H1 (cell line): Measurements from ENCODE around the gene CAV3. TPM values are rescaled to one million over a fixed set of nuclear protein-coding genes. Genes with fewer than 3 reads are reported as not detected.

Experiments used
- CTCF ChIA-PET: fragments of 300-600 bp; sonication (Branson Sonifier 250); formaldehyde crosslinking; loops from one replicate; lab custom pipeline; 2021; ENCODE audit not compliant: partially characterized antibody; lab: Charles Lee
- POLR2A ChIA-PET: fragments of 300-600 bp; sonication (Branson Sonifier 250); formaldehyde crosslinking; loops from one replicate; lab custom pipeline; 2021; ENCODE audit warnings: inconsistent platforms; ENCODE audit not compliant: partially characterized antibody; lab: Charles Lee
- DNase-seq, 2 experiments: peaks; one replicate each; pipeline versions ENCODE4 v3.0.0 to v3.0.0-alpha.2; 2010 to 2022; ENCODE audit warnings: low spot score in 2 of 2, low read depth in 1 of 2, mixed read lengths in 1 of 2
- FAIRE-seq: peaks from 2 replicates; lab custom pipeline; 2011; peaks lifted over from hg19 to GRCh38; lab: Jason Lieb, UNC
- H2AFZ ChIP-seq: 2 replicates; pipeline ENCODE4 v1.8.1; 2012; ENCODE audit warnings: low read length, inconsistent platforms
- H2AK5ac ChIP-seq: 2 replicates; pipeline ENCODE4 v1.6.1; 2013; ENCODE audit warnings: low read depth, low read length
- H2BK120ac ChIP-seq: replicated peaks from 2 replicates; pipeline ENCODE3; 2013; ENCODE audit warnings: low read depth, low read length, inconsistent platforms
- H2BK12ac ChIP-seq: 2 replicates; pipeline ENCODE4 v1.6.1; 2013; ENCODE audit warnings: low read depth, low read length
- H2BK15ac ChIP-seq: 2 replicates; pipeline ENCODE4 v1.6.1; 2013; ENCODE audit warnings: low read length
- H2BK20ac ChIP-seq: 2 replicates; pipeline ENCODE4 v1.6.1; 2013; ENCODE audit warnings: low read length
- H2BK5ac ChIP-seq: 2 replicates; pipeline ENCODE4 v1.6.1; 2013; ENCODE audit warnings: low read depth, low read length
- H3K14ac ChIP-seq: 2 replicates; pipeline ENCODE4 v1.6.1; 2013; ENCODE audit warnings: inconsistent platforms; ENCODE audit not compliant: insufficient read length
- H3K18ac ChIP-seq: 2 replicates; pipeline ENCODE4 v1.6.1; 2013; ENCODE audit warnings: low read length; ENCODE audit errors: extremely low read depth
- H3K23ac ChIP-seq: 2 replicates; pipeline ENCODE4 v1.6.1; 2013; ENCODE audit warnings: inconsistent platforms; ENCODE audit not compliant: insufficient read length
- H3K23me2 ChIP-seq: 2 replicates; pipeline ENCODE4 v1.6.1; 2013; ENCODE audit warnings: low read depth, low read length
- H3K27ac ChIP-seq: 2 replicates; pipeline ENCODE4 v1.6.1; 2011; ENCODE audit warnings: low read depth, low read length, inconsistent platforms
- H3K27me3 ChIP-seq, 4 experiments: replicated peaks in 1 of 4; 1 replicate in 1 of 4; 2 replicates in 3 of 4; pipeline versions ENCODE4 v1.6.1 to v1.8.1; 2011 to 2013; ENCODE audit warnings: low read length in 3 of 4, mild to moderate bottlenecking in 3 of 4, inconsistent platforms in 2 of 4, mixed read lengths in 2 of 4, moderate library complexity in 1 of 4; ENCODE audit not compliant: control insufficient read depth in 3 of 4, insufficient read depth in 3 of 4; ENCODE audit errors: extremely low read depth in 1 of 4
- H3K36me3 ChIP-seq, 4 experiments: 2 replicates each; pipeline versions ENCODE4 v1.6.1 to v1.8.1; 2011 to 2013; ENCODE audit warnings: mild to moderate bottlenecking in 4 of 4, low read length in 3 of 4, moderate library complexity in 2 of 4, control low read depth in 1 of 4, inconsistent platforms in 1 of 4; ENCODE audit not compliant: insufficient read depth in 4 of 4, control insufficient read depth in 2 of 4
- H3K4ac ChIP-seq: replicated peaks from 2 replicates; pipeline ENCODE3; 2013; ENCODE audit warnings: low read length, low read depth, mixed read lengths, inconsistent platforms; ENCODE audit not compliant: insufficient read length
- H3K4me1 ChIP-seq, 4 experiments: replicated peaks in 1 of 4; 1 replicate in 1 of 4; 2 replicates in 3 of 4; pipeline versions ENCODE4 v1.6.1 to v1.8.1; 2011 to 2013; ENCODE audit warnings: low read length in 3 of 4, inconsistent platforms in 2 of 4, mixed read lengths in 1 of 4; ENCODE audit not compliant: insufficient read depth in 4 of 4, control insufficient read depth in 3 of 4
- H3K4me2 ChIP-seq, 2 experiments: 2 replicates each; pipeline versions ENCODE4 v1.6.1 to v1.8.1; 2011 to 2013; ENCODE audit warnings: low read depth in 2 of 2, low read length in 2 of 2, control low read depth in 1 of 2, inconsistent platforms in 1 of 2, mild to moderate bottlenecking in 1 of 2; ENCODE audit not compliant: insufficient read depth in 1 of 2
- H3K4me3 ChIP-seq, 4 experiments: fragments of 200-600, 300-600 bp in 1 of 4; sonication (generic), shearing (Covaris generic), sonication (Bioruptor Twin) in 1 of 4; 2 replicates each; pipeline versions ENCODE4 v1.5.1 to v1.8.1; 2011 to 2016; ENCODE audit warnings: low read length in 4 of 4, low read depth in 3 of 4, control low read depth in 2 of 4, inconsistent platforms in 2 of 4, mild to moderate bottlenecking in 2 of 4, mixed read lengths in 1 of 4, moderate library complexity in 1 of 4; ENCODE audit not compliant: insufficient read depth in 2 of 4; ENCODE audit errors: extremely low read depth in 1 of 4
- H3K56ac ChIP-seq: replicated peaks from 2 replicates; pipeline ENCODE3; 2013; ENCODE audit warnings: low read depth, mild to moderate bottlenecking, mixed read lengths, low read length, inconsistent platforms; ENCODE audit not compliant: insufficient read length
- H3K79me1 ChIP-seq: 2 replicates; pipeline ENCODE4 v1.6.1; 2013; ENCODE audit warnings: low read depth, low read length, control low read depth
- H3K79me2 ChIP-seq, 2 experiments: 2 replicates each; pipeline versions ENCODE4 v1.6.1 to v1.8.1; 2012 to 2013; ENCODE audit warnings: low read length in 2 of 2, mild to moderate bottlenecking in 2 of 2, inconsistent platforms in 1 of 2; ENCODE audit not compliant: insufficient read depth in 2 of 2, control insufficient read depth in 1 of 2
- H3K9ac ChIP-seq, 4 experiments: replicated peaks in 1 of 4; 1 replicate in 1 of 4; 2 replicates in 3 of 4; pipeline versions ENCODE4 v1.6.1 to v1.8.1; 2011 to 2013; ENCODE audit warnings: low read depth in 3 of 4, low read length in 3 of 4, control low read depth in 2 of 4, mild to moderate bottlenecking in 2 of 4, moderate library complexity in 2 of 4, inconsistent platforms in 1 of 4; ENCODE audit errors: extremely low read depth in 1 of 4
- H3K9me3 ChIP-seq, 2 experiments: 2 replicates each; pipeline versions ENCODE4 v1.6.1 to v1.8.1; 2012 to 2013; ENCODE audit warnings: mild to moderate bottlenecking in 2 of 2, moderate library complexity in 2 of 2, control low read depth in 1 of 2, inconsistent platforms in 1 of 2, low read depth in 1 of 2, low read length in 1 of 2, mixed read lengths in 1 of 2; ENCODE audit not compliant: insufficient read depth in 2 of 2
- H4K20me1 ChIP-seq, 2 experiments: replicated peaks in 1 of 2; 2 replicates each; pipeline versions ENCODE3 to v1.8.1; 2011 to 2013; ENCODE audit warnings: inconsistent platforms in 2 of 2, low read length in 2 of 2, mild to moderate bottlenecking in 1 of 2; ENCODE audit not compliant: insufficient read depth in 2 of 2, control insufficient read depth in 1 of 2
- H4K5ac ChIP-seq: 2 replicates; pipeline ENCODE4 v1.6.1; 2013; ENCODE audit warnings: low read length, low read depth, mixed read lengths, inconsistent platforms; ENCODE audit not compliant: insufficient read length
- H4K8ac ChIP-seq: 2 replicates; pipeline ENCODE4 v1.8.0; 2013; ENCODE audit warnings: mild to moderate bottlenecking, moderate library complexity, low read length, inconsistent platforms; ENCODE audit not compliant: insufficient read depth; ENCODE audit errors: extremely low read depth
- H4K91ac ChIP-seq: replicated peaks from 2 replicates; pipeline ENCODE3; 2013; ENCODE audit warnings: low read length, mixed read lengths, inconsistent platforms; ENCODE audit not compliant: insufficient read length
- E2F6 ChIP-seq: IDR thresholded peaks from 2 replicates; pipeline ENCODE4 v1.6.1; 2012; ENCODE audit warnings: inconsistent platforms
- EGR1 ChIP-seq: IDR thresholded peaks from 2 replicates; pipeline ENCODE4 v1.6.1; 2011; ENCODE audit warnings: low read depth, low read length, borderline replicate concordance
- EP300 ChIP-seq, 2 experiments: IDR thresholded peaks; 1 replicate in 1 of 2; 2 replicates in 1 of 2; pipeline ENCODE4 v1.6.1; 2011 to 2012; ENCODE audit warnings: low read depth in 2 of 2, low read length in 2 of 2, mild to moderate bottlenecking in 2 of 2, borderline replicate concordance in 1 of 2, inconsistent platforms in 1 of 2, moderate library complexity in 1 of 2
- EZH2 ChIP-seq: fragments of 200-600 bp; sonication (generic); IDR thresholded peaks from 2 replicates; pipeline ENCODE4 v1.7.1; 2012; ENCODE audit warnings: low read depth, mild to moderate bottlenecking, moderate library complexity, low read length, inconsistent platforms; ENCODE audit not compliant: severe bottlenecking
- KDM1A ChIP-seq: fragments of 200-600, 300-600 bp; sonication (generic); IDR thresholded peaks from 2 replicates; pipeline ENCODE4 v1.7.1; 2016; ENCODE audit warnings: mild to moderate bottlenecking, low read length, borderline replicate concordance
- KDM4A ChIP-seq: IDR thresholded peaks from one replicate; pipeline ENCODE4 v1.7.1; 2012; ENCODE audit warnings: low read depth, mild to moderate bottlenecking, moderate library complexity, low read length, inconsistent platforms; ENCODE audit not compliant: severe bottlenecking
- SUZ12 ChIP-seq: fragments of 200-600 bp; sonication (generic); IDR thresholded peaks from 2 replicates; pipeline ENCODE4 v1.6.1; 2012; ENCODE audit warnings: mild to moderate bottlenecking, inconsistent platforms, low read length, moderate library complexity, mixed read lengths
- USF2 ChIP-seq: IDR thresholded peaks from 2 replicates; pipeline ENCODE4 v1.6.1; 2011; ENCODE audit warnings: low read length, improper control_type of control experiment
- ZNF274 ChIP-seq: IDR thresholded peaks from 2 replicates; pipeline ENCODE4 v1.7.0; 2012; ENCODE audit warnings: low read length, borderline replicate concordance; ENCODE audit errors: extremely low read depth
- WGBS, 2 experiments: shearing (Covaris generic) in 1 of 2; methylation state at CpG; one replicate each; pipeline versions ENCODE4 v1.1.6 to v1.1.7; 2013 to 2015; ENCODE audit warnings: low lambda C conversion rate in 2 of 2, mixed read lengths in 2 of 2, inconsistent platforms in 1 of 2, low coverage in 1 of 2, missing lambda C conversion rate in 1 of 2; ENCODE audit not compliant: insufficient replicate concordance in 2 of 2, insufficient coverage in 1 of 2, insufficient read length in 1 of 2; ENCODE audit errors: extremely low coverage in 1 of 2, missing lambda C conversion rate in 1 of 2; 5-methylcytosine and 5-hydroxymethylcytosine counted together
- polyA plus RNA-seq, 7 experiments: library from polyadenylated mRNA; depleted of rRNA in 3 of 7; stranded (reverse) in 5 of 7; unstranded in 2 of 7; fragments of >200 nt in 5 of 7; fragments of 200-250 nt in 2 of 7; gene quantifications; 1 replicate in 5 of 7; 2 replicates in 1 of 7; 4 replicates in 1 of 7; pipeline versions ENCODE4 v1.2.1 to v1.2.3, GENCODE V29; 2011 to 2013; ENCODE audit warnings: missing spikeins in 2 of 7, mixed read lengths in 2 of 7
- total RNA-seq: library from RNA; stranded (reverse); fragmentation: NEBNext Ultra II Directional; extraction: Animal tissue kit (Norgen Biotek cat#: 25700); gene quantifications from 2 replicates; pipeline ENCODE4 v1.2.1, GENCODE V29; 2021

CAV3 gene
- total and polyA plus RNA-seq, 2 of the 8 experiments (the other 6 are each of a cell fraction or from before 2014, with no cell fraction given) = not detected

- CTCF ChIA-PET = interaction anchor here (0.6 to 3.6 kb wide), 47 partner anchors 9 to 356 kb away, joined by 3 to 30 read pairs (median 5); partner anchors contain the start of gene CAV3
- peak in 1 of 2 experiments; percentile 60 for DNase-seq
- no peak overlapping the region for H3K4ac ChIP-seq
These were observed 34.9 kb downstream of the CAV3 start for GRCh38 chr3:8768364-8769087.

More at GRCh38 chr3:8768364-8769087, 34.9 kb downstream of the CAV3 start:
- no peak overlapping the region for H4K5ac ChIP-seq
- no peaks in the 10 kb centered on the region for H3K79me1 ChIP-seq
- no peak overlapping the region for H3K23ac ChIP-seq
- H4K91ac ChIP-seq = no peak overlapping the region
- H3K9me3 ChIP-seq = no peaks in the 10 kb centered on the region
- H3K56ac ChIP-seq = no peak overlapping the region
- no peak overlapping the region for H2BK120ac ChIP-seq
- H3K4me1 ChIP-seq = peaks cover 0 to 17% (median 8%) of the 10 kb centered on the region in 4 experiments; a peak in 6 of 7 replicates
- H3K9ac ChIP-seq = no peak overlapping the region
- 0 out of 2 replicates have a peak overlapping the region, but pooled peaks have one; percentile 74 for H3K18ac ChIP-seq
- no peaks in the 10 kb centered on the region for H3K36me3 ChIP-seq
- no peak overlapping the region for H2AK5ac ChIP-seq
- H3K27ac ChIP-seq = no peak overlapping the region
- no peak overlapping the region for H4K8ac ChIP-seq
- POLR2A ChIA-PET = interaction anchor here (1.1 to 1.2 kb wide), 2 partner anchors 55 to 72 kb away, joined by 3 to 4 read pairs; no protein-coding TSS in a partner anchor
- no peak overlapping the region for H3K14ac ChIP-seq
- H2BK5ac ChIP-seq = no peak overlapping the region
- peaks cover 2% of the 10 kb centered on the region; the same call in 1 of the 2 replicates for H3K23me2 ChIP-seq
- no peak for TF ChIP-seq ZNF274
- peak; percentile 4 for TF ChIP-seq KDM4A
- peak; percentile 94 for TF ChIP-seq E2F6
- no peak for TF ChIP-seq EP300 (IDR thresholded peaks at IDR 0.05; ENCODE audit: borderline replicate concordance in 1 of 2, low read depth in 2 of 2, low read length in 2 of 2)
- TF ChIP-seq EZH2 = peak; percentile 79
- no peak for TF ChIP-seq KDM1A
- TF ChIP-seq USF2 = no peak
- peak; percentile 74 for TF ChIP-seq SUZ12
- TF ChIP-seq EGR1 = no peak
- TF ChIP-seq, all 59 proteins: peak for 4
- peak overlapping the region; percentile 71; the same call in 1 of the 2 replicates for H2BK12ac ChIP-seq
- FAIRE-seq = no peak
- 0 out of 2 replicates have a peak overlapping the region, but pooled peaks have one; percentile 25 for H2AFZ ChIP-seq
- H3K4me2 ChIP-seq = peak overlapping the region; percentile 58 to 85
- H2BK20ac ChIP-seq = no peak overlapping the region
- no peaks in the 10 kb centered on the region for H3K79me2 ChIP-seq
- H4K20me1 ChIP-seq = peaks cover 2 to 3% of the 10 kb centered on the region in 2 experiments
- peak overlapping the region; percentile 20 to 53 (median 37); a peak in 7 of 8 replicates for H3K4me3 ChIP-seq
- H2BK15ac ChIP-seq = no peak overlapping the region
- WGBS, 2 experiments = 22% methylated on average over 34 of the region's 36 CpGs; no CpG with 5 or more reads in 1 of the 2 experiments
- peaks cover 24 to 38% (median 37%) of the 10 kb centered on the region in 4 experiments for H3K27me3 ChIP-seq
